IMR-90 (cell line): ENCODE measurements around the gene LMOD1. TPM values are rescaled to one million over a fixed set of nuclear protein-coding genes. Genes with fewer than 3 reads are reported as not detected.

Source experiments
- ATAC-seq: fragments of 200-7000 bp; cut with Tn5 transposase; 2 replicates; pipeline ENCODE4 v1.9.1; 2020; ENCODE audit warnings: low read depth, mild to moderate bottlenecking, moderate library complexity
- BruUV-seq: library from RNA; stranded (reverse); fragments of 400-500 nt; replicated peaks from 2 replicates; lab custom pipeline; 2021; lab: Mats Ljungman, UMichigan
- CTCF ChIA-PET: fragments of 300-600 bp; formaldehyde crosslinking; extraction: SDS; loops from one replicate; lab custom pipeline; 2021; ENCODE audit warnings: antibody characterized with exemption; lab: Yijun Ruan, JAX
- POLR2A ChIA-PET: fragments of 300-600 bp; sonication (Branson Sonifier 250); formaldehyde crosslinking; loops from one replicate; lab custom pipeline; 2022; ENCODE audit warnings: antibody characterized with exemption; ENCODE audit not compliant: unreplicated experiment; lab: Charles Lee
- DNase-seq: peaks from one replicate; pipeline ENCODE4 v3.0.0; 2013
- H2AFZ ChIP-seq: replicated peaks from 2 replicates; pipeline ENCODE3; 2013; ENCODE audit warnings: low read length, mild to moderate bottlenecking; ENCODE audit not compliant: poor library complexity
- H2AK5ac ChIP-seq: 2 replicates; pipeline ENCODE4 v1.6.1; 2013; ENCODE audit warnings: low read depth, low read length, inconsistent platforms
- H2AK9ac ChIP-seq: replicated peaks from 2 replicates; pipeline ENCODE3; 2013; ENCODE audit warnings: mild to moderate bottlenecking, low read depth, low read length, moderate library complexity; ENCODE audit not compliant: poor library complexity
- H2BK120ac ChIP-seq: 2 replicates; pipeline ENCODE4 v1.6.1; 2013; ENCODE audit warnings: low read depth, low read length, inconsistent platforms
- H2BK15ac ChIP-seq: 3 replicates; pipeline ENCODE4 v1.6.1; 2013; ENCODE audit warnings: low read depth, low read length, inconsistent platforms
- H2BK20ac ChIP-seq: 2 replicates; pipeline ENCODE4 v1.6.1; 2013; ENCODE audit warnings: low read depth, mild to moderate bottlenecking, inconsistent platforms, low read length, moderate library complexity
- H2BK5ac ChIP-seq: 2 replicates; pipeline ENCODE4 v1.6.1; 2013; ENCODE audit warnings: mild to moderate bottlenecking, low read depth, low read length, inconsistent platforms; ENCODE audit not compliant: poor library complexity, severe bottlenecking
- H3K14ac ChIP-seq: replicated peaks from 2 replicates; pipeline ENCODE4 v1.6.1; 2013; ENCODE audit warnings: low read depth, low read length, inconsistent platforms
- H3K18ac ChIP-seq: 2 replicates; pipeline ENCODE4 v1.6.1; 2013; ENCODE audit warnings: low read depth, low read length, control low read depth
- H3K23ac ChIP-seq: 2 replicates; pipeline ENCODE4 v1.6.1; 2013; ENCODE audit warnings: low read depth, low read length, inconsistent platforms
- H3K27ac ChIP-seq: 2 replicates; pipeline ENCODE4 v1.5.1; 2013; ENCODE audit warnings: mild to moderate bottlenecking, control low read depth, low read length; ENCODE audit not compliant: insufficient read depth
- H3K27me3 ChIP-seq: 2 replicates; pipeline ENCODE4 v1.6.1; 2013; ENCODE audit warnings: low read length; ENCODE audit not compliant: control insufficient read depth, insufficient read depth
- H3K36me3 ChIP-seq: 2 replicates; pipeline ENCODE4 v1.6.1; 2013; ENCODE audit warnings: low read length, mixed read lengths; ENCODE audit not compliant: control insufficient read depth, insufficient read depth
- H3K4ac ChIP-seq: 2 replicates; pipeline ENCODE4 v1.6.1; 2013; ENCODE audit warnings: low read depth, low read length, inconsistent platforms
- H3K4me1 ChIP-seq: 2 replicates; pipeline ENCODE4 v1.6.1; 2013; ENCODE audit warnings: low read length, mixed read lengths; ENCODE audit not compliant: control insufficient read depth, insufficient read depth
- H3K4me2 ChIP-seq: 2 replicates; pipeline ENCODE4 v1.6.1; 2013; ENCODE audit warnings: low read depth, mild to moderate bottlenecking, control low read depth, low read length, moderate library complexity
- H3K4me3 ChIP-seq: 2 replicates; pipeline ENCODE4 v1.5.1; 2013; ENCODE audit warnings: low read depth, mild to moderate bottlenecking, control low read depth, low read length, moderate library complexity; ENCODE audit not compliant: insufficient read depth
- H3K56ac ChIP-seq: 2 replicates; pipeline ENCODE4 v1.6.1; 2013; ENCODE audit warnings: low read length, inconsistent platforms; ENCODE audit not compliant: insufficient read depth; ENCODE audit errors: extremely low read depth
- H3K79me1 ChIP-seq, 2 experiments: 2 replicates each; pipeline ENCODE4 v1.6.1; 2013; ENCODE audit warnings: low read length in 2 of 2, inconsistent platforms in 1 of 2, low read depth in 1 of 2
- H3K9ac ChIP-seq: 2 replicates; pipeline ENCODE4 v1.6.1; 2013; ENCODE audit warnings: low read depth, low read length, control low read depth
- H3K9me1 ChIP-seq: 2 replicates; pipeline ENCODE4 v1.6.1; 2013; ENCODE audit warnings: low read length, inconsistent platforms; ENCODE audit not compliant: insufficient read depth
- H3K9me3 ChIP-seq: 2 replicates; pipeline ENCODE4 v1.6.1; 2013; ENCODE audit warnings: low read length; ENCODE audit not compliant: control insufficient read depth, insufficient read depth
- H4K20me1 ChIP-seq: 2 replicates; pipeline ENCODE4 v1.6.1; 2013; ENCODE audit warnings: low read length, inconsistent platforms; ENCODE audit not compliant: insufficient read depth
- H4K5ac ChIP-seq: 2 replicates; pipeline ENCODE4 v1.6.1; 2013; ENCODE audit warnings: mild to moderate bottlenecking, low read depth, low read length, control low read depth
- H4K8ac ChIP-seq, 2 experiments: 2 replicates each; pipeline ENCODE4 v1.6.1; 2013; ENCODE audit warnings: low read depth in 2 of 2, low read length in 2 of 2, control low read depth in 1 of 2, inconsistent platforms in 1 of 2
- H4K91ac ChIP-seq: 2 replicates; pipeline ENCODE4 v1.6.1; 2013; ENCODE audit warnings: low read depth, low read length, inconsistent platforms; ENCODE audit not compliant: insufficient read depth
- MAFK ChIP-seq: IDR thresholded peaks from 2 replicates; pipeline ENCODE4 v1.6.1; 2012; ENCODE audit warnings: low read depth, low read length, improper control_type of control experiment
- MXI1 ChIP-seq: IDR thresholded peaks from 2 replicates; pipeline ENCODE4 v1.6.1; 2012; ENCODE audit warnings: low read depth, mild to moderate bottlenecking, low read length, moderate library complexity, borderline replicate concordance
- POLR2A ChIP-seq: IDR thresholded peaks from 2 replicates; pipeline ENCODE4 v1.6.1; 2012; ENCODE audit warnings: mild to moderate bottlenecking, low read depth, low read length
- USF2 ChIP-seq: fragments of 150-350 bp; IDR thresholded peaks from 2 replicates; pipeline ENCODE4 v1.6.1; 2017; ENCODE audit warnings: mild to moderate bottlenecking, antibody characterized with exemption, low read length, low read depth
- WGBS, 2 experiments: methylation state at CpG; one replicate each; pipeline versions ENCODE4 v1.1.5 to v1.1.7; 2013; ENCODE audit warnings: missing lambda C conversion rate in 2 of 2; ENCODE audit not compliant: insufficient read length in 1 of 2; ENCODE audit errors: extremely low coverage in 2 of 2; 5-methylcytosine and 5-hydroxymethylcytosine counted together
- dilution Hi-C: fragments of 300-500 bp; cut with HindIII; formaldehyde crosslinking; loops from one replicate; pipeline ENCODE4 v1.14.3; 2018; ENCODE audit warnings: low sequenced_read_pairs; ENCODE audit not compliant: unreplicated experiment
- in situ Hi-C: fragments of 300-500 bp; cut with MboI; formaldehyde crosslinking; loops from 3 replicates; pipeline ENCODE4 v1.14.3; 2019; ENCODE audit warnings: low sequenced_read_pairs, inconsistent platforms, mixed read lengths
- intact Hi-C: fragments of 100-400 bp; cut with micrococcal nuclease; formaldehyde crosslinking; loops from 2 replicates; pipeline ENCODE4 v1.10.0; 2022
- polyA plus RNA-seq, 3 experiments: library from polyadenylated mRNA; depleted of rRNA; stranded (reverse); fragments of >200 nt; gene quantifications; 2 replicates each; pipeline ENCODE4 v1.2.3, GENCODE V29; 2012; ENCODE audit warnings: low replicate concordance in 1 of 3
- total RNA-seq: library from RNA; depleted of rRNA; stranded (reverse); fragments of >200 nt; gene quantifications from 2 replicates; pipeline ENCODE4 v1.2.3, GENCODE V29; 2012

LMOD1 gene
- total and polyA plus RNA-seq, 2 of the 4 experiments (the other 2 are of a cell fraction) = 51.7 to 53.2 TPM

GRCh38 chr1:201904579-201904978, 41.8 kb downstream of the LMOD1 start:
- Histone ChIP-seq H3K27me3 (no peaks in the 10 kb centered on the region), H2AK9ac (peak overlapping the region; percentile 100), H3K4me1 (peaks cover 31% of the 10 kb centered on the region), H4K91ac (peak overlapping the region; percentile 100), H2BK120ac (peak overlapping the region; percentile 100), H2BK20ac (peak overlapping the region; percentile 100), H2BK15ac (peak overlapping the region; percentile 100), H3K18ac (peak overlapping the region; percentile 98), H2BK5ac (peak overlapping the region; percentile 100), H3K9me3 (no peaks in the 10 kb centered on the region), H3K9me1 (peaks cover 44% of the 10 kb centered on the region), H3K4ac (peak overlapping the region; percentile 100), H2AK5ac (peak overlapping the region; percentile 100), H4K20me1 (no peaks in the 10 kb centered on the region), H4K8ac (peak overlapping the region; percentile 99 to 100), H4K5ac (peak overlapping the region; percentile 99), H3K56ac (peak overlapping the region; percentile 99), H3K79me1 (peaks cover 13 to 73% of the 10 kb centered on the region in 2 experiments), H3K27ac (peak overlapping the region; percentile 97), H3K14ac (peak overlapping the region; percentile 100), H3K9ac (peak overlapping the region; percentile 89), H3K36me3 (peaks cover 19% of the 10 kb centered on the region), H3K23ac (peak overlapping the region; percentile 100), H3K4me3 (no peak overlapping the region), H2AFZ (peak overlapping the region; percentile 79), H3K4me2 (peak overlapping the region; percentile 32)
- TF ChIP-seq POLR2A (peak; percentile 62; the same call in 1 of the 2 replicates), MAFK (0 out of 2 replicates have a peak, but pooled peaks have one; percentile 6), MXI1 (no peak), USF2 (no peak)
- POLR2A ChIA-PET = interaction anchor here (0.9 to 3.6 kb wide), 3 partner anchors 12 to 45 kb away, joined by 5 to 24 read pairs (median 8); partner anchors contain the start of gene LMOD1
- intact Hi-C loops = no loop called here
- BruUV-seq = no TSS peak
- dilution Hi-C loops = no loop called here
- ATAC-seq (peak; percentile 92), DNase-seq (peak; percentile 94)
- in situ Hi-C loops = no loop called here
- CTCF ChIA-PET = interaction anchor here (1.1 kb wide), 1 partner anchor 40 kb away, joined by 4 read pairs; no protein-coding TSS in a partner anchor
- WGBS, 2 experiments = no CpG with 5 or more reads among the region's 6 CpGs
